Brain microvascular endothelial cell (primary cell): Measurements from ENCODE around the gene ATP1A1.

Experiments
- DNase-seq: peaks from one replicate; pipeline ENCODE4 v3.0.0-alpha.2; 2020
- H3K27ac ChIP-seq: fragments of 250-450 bp; sonication (Bioruptor Pico); 2 replicates; pipeline ENCODE4 v1.5.1; 2020; ENCODE audit warnings: mild to moderate bottlenecking, moderate library complexity
- H3K27me3 ChIP-seq: fragments of 250-450 bp; sonication (Bioruptor Pico); replicated peaks from 2 replicates; pipeline ENCODE4 v1.5.1; 2020; ENCODE audit warnings: mild to moderate bottlenecking
- H3K36me3 ChIP-seq: fragments of 250-450 bp; sonication (Bioruptor Pico); replicated peaks from 2 replicates; pipeline ENCODE4 v1.5.1; 2020; ENCODE audit warnings: mild to moderate bottlenecking
- H3K4me3 ChIP-seq: 2 replicates; pipeline ENCODE4 v1.5.1; 2011; ENCODE audit warnings: low read depth, mild to moderate bottlenecking, control low read depth, low read length, moderate library complexity
- in situ Hi-C: cut with HindIII; loops from 2 replicates; pipeline ENCODE4 v1.10.0; 2017; ENCODE audit warnings: low sequenced_read_pairs, low pct_ligation_motif_present
- TF ChIP-seq, protein P1 (sequence below): IDR thresholded peaks from 2 replicates; pipeline ENCODE4 v1.5.1; 2011; ENCODE audit warnings: low read depth, mild to moderate bottlenecking, moderate library complexity, low read length, control low read depth, inconsistent platforms; ENCODE audit errors: missing control alignments

The ATP1A1 gene

DNA sequence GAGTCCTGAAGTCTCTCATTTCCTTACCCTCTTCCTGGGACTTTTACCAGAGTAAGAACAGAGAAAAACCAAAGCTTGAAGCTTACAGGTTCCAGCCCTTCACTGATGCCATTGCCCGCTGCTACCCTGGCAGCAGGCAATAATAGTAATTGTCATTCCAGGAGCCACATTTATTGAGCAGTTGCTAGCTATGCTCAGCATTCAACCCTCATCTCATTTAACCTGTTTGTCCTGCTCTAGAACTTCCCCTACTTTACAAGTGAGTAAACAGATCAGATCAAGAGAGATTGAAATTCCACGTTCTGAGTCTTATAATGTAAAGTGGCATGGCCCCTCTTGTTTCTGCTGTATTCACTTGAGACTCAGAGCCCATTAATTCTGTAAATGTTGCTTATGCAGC, 80.4 kb downstream of the ATP1A1 start:
- in situ Hi-C loops = no loop called here

DNA sequence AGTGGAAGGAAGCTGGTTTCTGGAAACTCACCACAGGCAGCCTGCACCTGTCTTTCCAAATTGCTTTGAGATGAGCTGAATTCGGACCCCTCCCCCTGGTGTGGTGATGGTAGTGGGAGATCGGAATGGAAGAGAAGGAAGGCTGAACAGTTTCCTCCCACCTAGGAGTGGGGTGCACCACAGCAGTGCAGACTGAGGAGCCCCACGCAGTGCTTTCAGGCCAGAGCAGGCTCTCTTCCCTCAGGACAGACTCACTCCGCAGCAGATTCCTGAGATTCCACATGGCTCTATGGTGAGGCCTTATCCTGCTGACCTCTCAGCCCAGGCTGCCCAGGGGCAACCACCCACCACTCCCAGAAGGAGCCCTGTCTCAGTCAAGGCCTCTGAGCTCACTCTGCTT, 80.9 kb downstream of the ATP1A1 start:
- Histone ChIP-seq H3K27me3 (no peaks in the 10 kb centered on the region), H3K36me3 (no peaks in the 10 kb centered on the region), H3K4me3 (no peak overlapping the region), H3K27ac (no peak overlapping the region)
- DNase-seq = no peak
- TF ChIP-seq, protein P1, sequence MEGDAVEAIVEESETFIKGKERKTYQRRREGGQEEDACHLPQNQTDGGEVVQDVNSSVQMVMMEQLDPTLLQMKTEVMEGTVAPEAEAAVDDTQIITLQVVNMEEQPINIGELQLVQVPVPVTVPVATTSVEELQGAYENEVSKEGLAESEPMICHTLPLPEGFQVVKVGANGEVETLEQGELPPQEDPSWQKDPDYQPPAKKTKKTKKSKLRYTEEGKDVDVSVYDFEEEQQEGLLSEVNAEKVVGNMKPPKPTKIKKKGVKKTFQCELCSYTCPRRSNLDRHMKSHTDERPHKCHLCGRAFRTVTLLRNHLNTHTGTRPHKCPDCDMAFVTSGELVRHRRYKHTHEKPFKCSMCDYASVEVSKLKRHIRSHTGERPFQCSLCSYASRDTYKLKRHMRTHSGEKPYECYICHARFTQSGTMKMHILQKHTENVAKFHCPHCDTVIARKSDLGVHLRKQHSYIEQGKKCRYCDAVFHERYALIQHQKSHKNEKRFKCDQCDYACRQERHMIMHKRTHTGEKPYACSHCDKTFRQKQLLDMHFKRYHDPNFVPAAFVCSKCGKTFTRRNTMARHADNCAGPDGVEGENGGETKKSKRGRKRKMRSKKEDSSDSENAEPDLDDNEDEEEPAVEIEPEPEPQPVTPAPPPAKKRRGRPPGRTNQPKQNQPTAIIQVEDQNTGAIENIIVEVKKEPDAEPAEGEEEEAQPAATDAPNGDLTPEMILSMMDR = no peak
- in situ Hi-C loops = no loop called here

More for the DNA sequence above, 80.4 kb downstream of the ATP1A1 start:
- TF ChIP-seq, protein P1 = no peak
- no peaks in the 10 kb centered on the region for H3K27me3 ChIP-seq
- H3K27ac ChIP-seq = no peak overlapping the region
- H3K36me3 ChIP-seq = no peaks in the 10 kb centered on the region
- no peak overlapping the region for H3K4me3 ChIP-seq
- DNase-seq = no peak
